Heart left ventricle (tissue), 13 donors: ENCODE results near the gene RPS6KC1.

Experiments used
- POLR2A ChIP-seq, 2 donors: fragments of 450-650 bp; IDR thresholded peaks; one replicate each; pipeline ENCODE4 v1.6.1; 2017; ENCODE audit warnings: antibody characterized with exemption in 2 of 2, mild to moderate bottlenecking in 2 of 2, moderate library complexity in 2 of 2
- TF ChIP-seq, protein P1 (sequence below), 12 donors: fragments of 200-600 bp; sonication (generic) in 4 of 12; IDR thresholded peaks; one replicate each; pipeline versions ENCODE4 v1.5.0 to v1.8.0; 2018 to 2022; ENCODE audit warnings: antibody characterized with exemption in 12 of 12, mild to moderate bottlenecking in 5 of 12
- donor health status: ischemic (EF 13 %, LVEDD 7.1; RV severe dilation, severe dysfunction).
- donor health status: DM: no; HTN: yes; CAD: no.
- donor health status: DM: no; HTN: no; CAD: no.
- donor health status: ischemic (EF 25% LVEDD 6.9; RV normal size, moderate dysfunction).
- donor health status: ischemic (EF 25% LVEDD 5.7; RV mildly dilated, moderate dysfunction).
- donor health status: ischemic (EF 35%, LVEDD 5.7; RV mildly dilated, moderate dysfunction).
- donor health status: nonischemic (EF 11% LVEDD 7.7; RV severe dilation, severe dysfunction).
- donor health status: DM: yes; HTN: yes; CAD: no.
- donor health status: PGD.
- donor health status: ischemic (EF 29% LVEDD 5.4; RV normal size, mild dysfunction).
- donor health status: nonischemic (EF 23%, LVEDD 6.1; RV moderate dilation, normal function).

DNA sequence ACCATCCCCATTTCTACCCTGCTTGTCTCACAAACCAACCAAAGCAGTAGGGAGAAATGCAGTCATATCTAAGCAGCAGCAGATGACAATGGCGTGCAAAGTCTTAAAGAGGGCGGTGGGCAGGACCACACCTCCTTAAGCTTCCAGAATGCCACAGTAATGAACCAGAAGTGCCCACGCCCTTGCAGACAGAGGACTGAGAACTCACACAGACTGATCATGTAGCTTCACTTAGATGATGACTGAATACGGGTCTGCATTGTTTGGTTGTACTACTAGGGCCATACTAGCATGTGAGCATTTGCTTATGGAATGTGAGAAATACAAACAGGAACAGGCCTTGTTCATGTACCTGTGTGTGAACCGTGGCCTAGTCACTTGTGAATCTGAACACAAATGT is 246.0 kb downstream of the RPS6KC1 start:
- no peak for TF ChIP-seq POLR2A (IDR thresholded peaks at IDR 0.05)
- TF ChIP-seq, protein P1, sequence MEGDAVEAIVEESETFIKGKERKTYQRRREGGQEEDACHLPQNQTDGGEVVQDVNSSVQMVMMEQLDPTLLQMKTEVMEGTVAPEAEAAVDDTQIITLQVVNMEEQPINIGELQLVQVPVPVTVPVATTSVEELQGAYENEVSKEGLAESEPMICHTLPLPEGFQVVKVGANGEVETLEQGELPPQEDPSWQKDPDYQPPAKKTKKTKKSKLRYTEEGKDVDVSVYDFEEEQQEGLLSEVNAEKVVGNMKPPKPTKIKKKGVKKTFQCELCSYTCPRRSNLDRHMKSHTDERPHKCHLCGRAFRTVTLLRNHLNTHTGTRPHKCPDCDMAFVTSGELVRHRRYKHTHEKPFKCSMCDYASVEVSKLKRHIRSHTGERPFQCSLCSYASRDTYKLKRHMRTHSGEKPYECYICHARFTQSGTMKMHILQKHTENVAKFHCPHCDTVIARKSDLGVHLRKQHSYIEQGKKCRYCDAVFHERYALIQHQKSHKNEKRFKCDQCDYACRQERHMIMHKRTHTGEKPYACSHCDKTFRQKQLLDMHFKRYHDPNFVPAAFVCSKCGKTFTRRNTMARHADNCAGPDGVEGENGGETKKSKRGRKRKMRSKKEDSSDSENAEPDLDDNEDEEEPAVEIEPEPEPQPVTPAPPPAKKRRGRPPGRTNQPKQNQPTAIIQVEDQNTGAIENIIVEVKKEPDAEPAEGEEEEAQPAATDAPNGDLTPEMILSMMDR (IDR thresholded peaks at IDR 0.05) = no peak
